Stimulated activated naive CD8-positive, alpha-beta T cell treated with anti-CD3 and anti-CD28 coated beads, Interleukin-15, amount 100 ng/mL, for 72 hours (primary cell): ENCODE data around the gene SOX8.
"Not testable (repeated sequence)": the region's sequence is repeated elsewhere in the genome, so short reads cannot be mapped to it uniquely, and the experiment has no call there.

ENCODE experiments used
- ATAC-seq: fragments of 150-1000 bp; cut with Tn5 transposase; 2 replicates; pipeline ENCODE4 v1.10.0; 2021; ENCODE audit warnings: mild to moderate bottlenecking, moderate library complexity
- DNase-seq, 2 donors: peaks; one replicate each; pipeline ENCODE4 v3.0.0; 2021 to 2022
- H3K27ac Mint-ChIP-seq, 2 donors: one replicate each; pipeline ENCODE4 v1.8.0; 2022; ENCODE audit warnings: mild to moderate bottlenecking in 2 of 2, mixed read lengths in 2 of 2, moderate library complexity in 2 of 2
- H3K27me3 Mint-ChIP-seq: one replicate; pipeline ENCODE4 v1.8.0; 2022; ENCODE audit warnings: mixed read lengths
- H3K4me1 Mint-ChIP-seq: one replicate; pipeline ENCODE4 v1.8.0; 2022; ENCODE audit warnings: mild to moderate bottlenecking, mixed read lengths
- H3K4me3 Mint-ChIP-seq, 2 donors: one replicate each; pipeline ENCODE4 v1.8.0; 2022; ENCODE audit warnings: mild to moderate bottlenecking in 2 of 2, mixed read lengths in 2 of 2, moderate library complexity in 1 of 2
- H3K9me3 Mint-ChIP-seq, 2 donors: one replicate each; pipeline ENCODE4 v1.8.0; 2022; ENCODE audit warnings: mixed read lengths in 2 of 2

Gene SOX8

DNA sequence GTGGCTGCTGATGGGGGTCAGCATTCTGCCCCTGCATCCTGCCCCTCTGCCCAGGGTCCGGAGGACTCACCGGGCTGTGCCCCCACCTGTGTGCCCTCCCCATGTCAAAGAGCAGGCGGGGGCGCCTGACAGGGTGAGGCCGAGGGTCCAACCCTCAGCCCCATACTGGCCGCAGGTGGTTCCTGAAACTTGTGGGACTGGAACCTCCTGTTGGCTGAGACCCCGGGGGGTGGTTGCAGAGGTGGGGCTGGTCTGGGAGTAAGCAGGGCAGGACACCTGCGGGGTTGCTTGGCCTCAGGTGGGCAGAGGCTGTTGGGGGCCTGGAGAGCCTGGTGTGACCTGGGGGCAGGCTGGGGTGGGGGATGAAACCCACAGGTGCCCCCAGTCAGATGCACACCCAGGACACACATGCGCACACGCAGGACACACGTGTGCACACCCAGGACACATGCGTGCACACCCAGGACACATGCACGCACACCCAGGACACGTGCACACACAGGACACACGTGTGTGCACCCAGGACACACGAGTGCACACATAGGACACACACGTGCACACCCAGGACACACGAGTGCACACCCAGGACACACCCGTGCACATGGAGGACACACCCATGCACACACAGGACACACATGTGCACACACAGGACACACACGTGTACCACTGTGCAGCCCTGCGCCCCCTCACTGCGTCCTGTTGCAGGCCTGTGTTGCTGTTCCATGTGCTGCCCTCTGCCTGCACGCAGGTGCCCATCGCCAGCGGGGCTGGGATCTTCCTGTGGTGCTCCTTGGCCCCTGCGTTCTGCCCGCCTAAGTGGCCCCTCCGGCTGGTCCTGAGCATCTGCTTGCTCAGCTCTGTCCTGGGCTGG lies 31.4 kb downstream of the SOX8 start:
- peaks cover 31% of the 10 kb centered on the region for H3K4me1 Mint-ChIP-seq
- ATAC-seq: no peak
- H3K9me3 Mint-ChIP-seq: no peaks in the 10 kb centered on the region
- H3K27me3 Mint-ChIP-seq: peaks cover 30% of the 10 kb centered on the region
- H3K27ac Mint-ChIP-seq: no peak overlapping the region
- no peak for DNase-seq
- H3K4me3 Mint-ChIP-seq: no peak overlapping the region

DNA sequence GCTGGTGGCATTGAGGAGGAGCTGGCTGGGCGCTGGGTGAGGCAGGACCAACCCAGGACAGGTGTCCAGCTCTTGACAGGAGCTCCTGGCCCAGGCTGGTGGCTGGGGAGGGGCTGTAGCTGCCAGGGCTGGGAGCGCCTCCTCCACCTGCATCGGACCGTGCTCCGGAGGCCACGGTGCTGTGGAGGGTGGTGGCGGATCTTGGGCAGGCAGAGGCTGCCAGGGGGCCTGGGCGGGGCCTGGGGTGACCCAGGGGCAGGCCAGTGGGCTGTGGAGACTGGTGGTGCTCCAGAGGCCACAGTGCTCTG lies 32.0 kb downstream of the SOX8 start:
- ATAC-seq (no peak), DNase-seq (no peak)
- Mint-ChIP-seq H3K4me3 (no peak overlapping the region), H3K9me3 (no peaks in the 10 kb centered on the region), H3K27ac (no peak overlapping the region), H3K4me1 (peaks cover 25% of the 10 kb centered on the region), H3K27me3 (peaks cover 27% of the 10 kb centered on the region)

DNA sequence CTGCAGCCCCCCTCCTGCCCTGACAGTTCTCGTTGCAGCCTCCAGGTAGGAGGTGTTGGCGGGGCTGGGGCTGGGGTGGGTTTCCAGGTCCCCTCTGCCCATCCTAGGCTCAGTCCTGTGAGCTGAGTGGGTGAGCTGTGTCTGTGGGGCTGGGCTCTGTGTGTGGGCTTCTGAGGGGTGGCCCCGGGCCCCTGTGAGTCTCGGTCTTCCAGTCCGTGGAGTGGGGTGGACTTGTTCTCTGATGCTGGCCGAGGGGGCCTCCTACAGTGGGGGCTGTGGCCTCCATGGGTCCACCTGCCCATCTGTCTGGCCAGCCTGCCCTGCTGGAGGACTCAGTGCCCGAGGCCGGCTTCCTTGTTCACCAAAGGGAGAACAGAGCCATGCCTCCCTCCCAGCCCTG lies 32.7 kb downstream of the SOX8 start:
- ATAC-seq (peak; percentile 5), DNase-seq (no peak)
- H3K27ac Mint-ChIP-seq: no peak overlapping the region
- H3K4me3 Mint-ChIP-seq: no peak overlapping the region
- H3K4me1 Mint-ChIP-seq: peaks cover 18% of the 10 kb centered on the region
- H3K9me3 Mint-ChIP-seq: no peaks in the 10 kb centered on the region
- peaks cover 27% of the 10 kb centered on the region for H3K27me3 Mint-ChIP-seq

DNA sequence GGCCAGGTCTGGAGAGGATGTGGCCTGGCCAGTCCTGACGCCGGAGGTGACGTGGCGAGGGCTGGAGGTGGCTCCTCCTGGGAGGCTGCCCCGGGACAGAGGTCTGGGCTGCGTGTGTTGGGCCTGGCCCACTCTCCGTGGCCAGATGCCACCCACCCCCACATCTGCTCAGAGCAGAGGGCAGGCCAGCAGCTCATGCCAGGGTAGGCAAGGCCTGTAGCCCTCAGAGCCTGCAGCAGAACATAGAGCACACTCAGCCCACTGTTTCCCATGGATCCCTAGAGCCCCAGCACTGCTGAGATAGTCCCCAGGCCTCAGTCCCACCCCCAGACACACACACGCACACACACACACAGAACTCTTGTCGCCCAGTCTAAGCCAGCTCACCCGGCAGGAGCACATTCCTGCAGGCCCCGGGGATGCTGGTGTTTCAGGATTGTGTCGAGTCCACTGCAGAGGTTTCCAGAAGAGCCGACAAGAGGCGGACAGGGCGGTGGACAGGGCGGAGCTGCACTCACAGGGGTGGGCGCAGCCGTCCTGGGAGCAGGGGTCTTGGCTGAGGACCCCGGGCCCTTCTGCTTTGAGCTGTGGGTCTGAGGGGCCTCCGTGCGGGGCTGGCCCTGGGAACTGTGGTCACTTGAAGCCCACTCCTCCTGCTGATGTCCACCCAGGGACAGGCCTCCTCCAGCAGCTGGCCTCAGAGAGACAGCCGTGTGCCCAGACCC lies 33.4 kb downstream of the SOX8 start:
- Mint-ChIP-seq H3K27ac (no peak overlapping the region), H3K4me1 (peaks cover 11% of the 10 kb centered on the region), H3K4me3 (no peak overlapping the region), H3K27me3 (peaks cover 20% of the 10 kb centered on the region), H3K9me3 (no peaks in the 10 kb centered on the region)
- ATAC-seq: no peak
- DNase-seq: no peak

DNA sequence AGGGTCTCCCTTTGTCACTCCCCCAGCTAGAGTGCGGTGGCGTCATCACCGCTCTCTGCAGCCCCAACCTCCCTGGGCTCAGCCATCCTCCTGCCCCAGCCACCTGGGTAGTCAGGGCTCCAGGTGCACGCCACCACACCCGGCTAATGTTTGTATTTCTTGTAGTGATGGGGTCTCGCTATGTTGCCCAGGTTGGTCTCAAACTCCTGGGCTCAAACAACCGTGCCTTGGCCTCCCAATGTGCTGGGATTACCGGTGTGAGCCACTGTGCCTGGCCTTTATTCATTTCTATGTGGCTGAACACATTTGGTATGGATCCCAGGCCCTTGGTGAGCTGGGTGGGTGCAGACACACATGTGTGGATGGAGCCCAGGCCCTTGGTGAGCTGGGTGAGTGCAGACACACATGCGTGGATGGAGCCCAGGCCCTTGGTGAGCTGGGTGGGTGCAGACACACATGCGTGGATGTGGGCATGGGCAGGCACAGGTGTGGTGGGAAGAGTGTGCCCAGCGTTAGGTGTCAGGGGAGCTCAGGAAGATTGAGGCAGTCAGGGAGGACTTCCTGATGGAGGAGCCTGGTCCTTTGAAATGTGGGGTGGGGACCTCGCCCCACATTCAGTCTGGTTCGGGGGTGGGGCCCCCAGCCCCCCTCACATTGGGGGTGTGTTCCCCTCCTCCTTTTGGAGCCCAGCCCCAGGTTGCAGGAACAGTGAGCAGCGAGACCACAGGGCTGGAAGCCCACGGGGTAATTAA lies 37.1 kb downstream of the SOX8 start:
- Mint-ChIP-seq H3K4me3 (no peak overlapping the region), H3K9me3 (no peaks in the 10 kb centered on the region), H3K27me3 (peaks cover 10% of the 10 kb centered on the region), H3K4me1 (no peaks in the 10 kb centered on the region), H3K27ac (no peak overlapping the region)
- DNase-seq: no peak
- no peak for ATAC-seq

DNA sequence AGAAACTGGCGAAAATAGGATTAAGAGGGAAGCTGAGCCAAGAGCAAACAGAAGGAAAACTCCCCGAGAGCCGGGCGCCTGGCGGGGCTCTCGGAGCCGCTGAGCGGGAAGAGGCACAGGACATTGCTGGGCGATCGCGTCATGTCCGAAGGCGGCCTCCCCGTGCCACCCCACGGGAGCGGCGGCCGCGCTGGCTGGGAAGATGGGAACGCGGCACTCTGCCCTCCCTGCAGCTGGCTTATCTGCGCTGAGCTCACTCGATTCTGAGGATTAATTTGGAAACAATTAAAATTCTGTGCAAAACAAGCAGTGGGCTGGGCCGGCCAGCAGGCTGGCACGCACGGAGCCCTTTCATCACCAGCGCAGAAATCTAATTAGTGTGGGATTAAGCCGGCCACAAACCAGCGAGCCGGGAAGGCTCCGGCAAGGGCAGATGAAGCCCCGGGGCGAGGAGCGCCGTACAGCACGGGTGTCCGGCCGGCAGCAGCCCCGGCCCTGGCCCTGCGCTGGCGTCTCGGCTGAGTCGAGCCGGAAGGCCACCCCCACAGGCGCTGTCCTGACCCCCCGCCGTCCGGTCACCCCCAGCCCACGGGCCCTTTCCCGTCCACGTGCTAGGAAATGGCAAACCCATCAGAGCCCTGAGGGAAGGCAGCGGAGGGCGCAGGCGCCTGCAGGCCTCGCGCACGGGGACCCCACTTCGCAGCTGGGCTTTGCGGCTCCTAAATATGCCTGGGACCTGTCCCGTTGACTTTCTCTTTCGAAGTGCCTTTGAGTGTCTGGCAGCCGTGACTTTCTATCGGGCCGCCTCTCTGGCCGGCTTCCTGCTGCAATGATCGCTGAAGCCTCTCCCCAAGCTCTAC lies 37.9 kb downstream of the SOX8 start:
- ATAC-seq (no peak), DNase-seq (no peak)
- Mint-ChIP-seq H3K27me3 (peaks cover 12% of the 10 kb centered on the region), H3K27ac (no peak overlapping the region), H3K4me1 (no peaks in the 10 kb centered on the region), H3K9me3 (no peaks in the 10 kb centered on the region), H3K4me3 (no peak overlapping the region)

DNA sequence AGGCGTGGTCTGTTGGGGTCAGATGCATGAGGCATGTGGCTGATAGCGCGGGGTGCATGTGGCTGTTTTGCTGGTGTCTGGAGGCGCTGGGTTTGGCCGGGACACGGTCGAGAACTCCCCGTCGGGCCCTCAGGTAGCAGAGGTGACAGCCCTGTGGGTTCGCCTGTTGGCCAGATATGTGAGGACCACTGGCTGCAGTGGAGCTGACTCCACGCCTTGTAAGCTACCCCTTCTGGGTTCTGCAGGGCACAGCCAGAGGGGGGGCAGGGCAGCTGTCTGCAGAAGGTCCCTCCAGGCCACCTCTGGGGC lies 38.5 kb downstream of the SOX8 start:
- H3K27me3 Mint-ChIP-seq: peaks cover 12% of the 10 kb centered on the region
- no peaks in the 10 kb centered on the region for H3K9me3 Mint-ChIP-seq
- no peak for ATAC-seq
- no peak for DNase-seq
- no peak overlapping the region for H3K4me3 Mint-ChIP-seq
- no peak overlapping the region for H3K27ac Mint-ChIP-seq
- no peaks in the 10 kb centered on the region for H3K4me1 Mint-ChIP-seq

DNA sequence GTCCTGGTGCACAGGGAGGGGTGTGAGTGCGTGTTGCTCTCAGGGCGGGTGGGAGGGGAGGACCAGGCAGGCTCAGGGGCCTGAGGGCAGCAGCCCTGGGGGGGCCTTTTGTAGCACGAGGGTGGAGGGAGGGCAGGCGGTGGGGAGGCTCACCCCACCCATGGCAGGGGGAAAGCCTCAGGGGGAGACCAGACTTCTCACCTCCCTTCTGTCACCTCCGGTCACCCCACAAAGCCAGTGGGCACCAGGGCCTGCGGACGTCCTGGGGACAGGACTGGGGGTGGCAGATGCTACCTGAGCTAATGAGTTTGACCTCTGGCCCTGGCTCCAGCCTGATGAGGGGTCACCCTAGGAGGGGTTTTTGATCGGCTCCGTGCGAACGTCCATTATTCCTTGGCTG lies 39.0 kb downstream of the SOX8 start:
- Mint-ChIP-seq H3K9me3 (no peaks in the 10 kb centered on the region), H3K4me3 (no peak overlapping the region), H3K27me3 (peaks cover 12% of the 10 kb centered on the region), H3K27ac (no peak overlapping the region), H3K4me1 (no peaks in the 10 kb centered on the region)
- DNase-seq: no peak
- no peak for ATAC-seq

DNA sequence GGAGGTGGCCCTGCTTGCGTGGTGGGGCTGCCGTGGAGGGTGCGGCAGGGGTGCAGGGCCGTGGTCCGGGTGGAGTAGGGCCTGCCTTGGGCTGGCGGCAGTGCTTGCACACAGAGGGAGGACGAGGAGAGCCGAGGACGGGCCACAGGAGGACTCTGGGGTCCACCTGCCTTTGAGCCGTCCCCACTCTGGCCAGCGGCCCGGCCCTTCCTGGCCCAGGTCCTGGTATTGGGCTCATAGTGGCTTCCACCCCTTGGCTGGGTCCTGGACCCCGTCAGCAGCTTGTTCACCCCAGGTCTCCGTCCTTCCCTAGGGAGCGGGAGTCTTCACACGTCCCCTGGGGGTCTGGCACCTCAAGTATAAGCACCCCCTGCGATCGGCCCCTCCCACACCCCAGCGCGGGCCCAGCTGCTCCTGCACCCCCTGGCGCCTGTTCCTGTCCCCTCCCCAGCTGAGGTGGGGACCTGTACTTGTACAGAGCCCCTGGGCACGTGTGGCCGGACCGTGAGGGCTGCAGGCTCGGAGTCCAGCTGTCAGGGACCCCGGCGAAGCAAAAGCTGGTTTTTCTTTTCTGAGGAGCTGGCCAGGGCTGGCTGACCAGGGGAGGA lies 40.1 kb downstream of the SOX8 start:
- Mint-ChIP-seq H3K27me3 (peaks cover 15% of the 10 kb centered on the region), H3K27ac (peak overlapping the region in 1 of 2 donors; percentile 54), H3K4me3 (no peak overlapping the region), H3K4me1 (no peaks in the 10 kb centered on the region), H3K9me3 (no peaks in the 10 kb centered on the region)
- DNase-seq (no peak), ATAC-seq (no peak)

DNA sequence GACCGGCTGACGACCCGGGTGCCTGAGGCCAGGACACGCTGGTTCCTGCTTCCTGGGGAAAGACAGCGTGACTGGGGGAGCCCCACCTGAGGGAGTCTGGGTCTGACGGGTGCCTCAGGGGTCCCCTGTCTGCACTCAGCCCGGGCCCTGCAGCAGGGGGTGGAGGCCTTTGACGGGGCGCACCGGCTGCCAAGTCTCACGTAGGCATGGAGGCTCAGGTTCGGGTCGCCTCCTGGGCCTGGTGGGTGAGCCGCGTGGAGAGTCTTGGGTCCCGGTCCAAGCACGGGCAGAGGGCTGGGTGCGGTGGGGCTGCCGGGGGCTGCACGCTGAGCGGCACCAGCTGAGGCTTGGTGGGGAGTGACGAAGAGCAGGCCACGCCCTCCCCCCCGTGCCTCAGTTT lies 40.9 kb downstream of the SOX8 start:
- DNase-seq: no peak
- H3K9me3 Mint-ChIP-seq: no peaks in the 10 kb centered on the region
- no peak overlapping the region for H3K27ac Mint-ChIP-seq
- no peaks in the 10 kb centered on the region for H3K4me1 Mint-ChIP-seq
- H3K4me3 Mint-ChIP-seq: no peak overlapping the region
- H3K27me3 Mint-ChIP-seq: peaks cover 22% of the 10 kb centered on the region
- ATAC-seq: no peak

DNA sequence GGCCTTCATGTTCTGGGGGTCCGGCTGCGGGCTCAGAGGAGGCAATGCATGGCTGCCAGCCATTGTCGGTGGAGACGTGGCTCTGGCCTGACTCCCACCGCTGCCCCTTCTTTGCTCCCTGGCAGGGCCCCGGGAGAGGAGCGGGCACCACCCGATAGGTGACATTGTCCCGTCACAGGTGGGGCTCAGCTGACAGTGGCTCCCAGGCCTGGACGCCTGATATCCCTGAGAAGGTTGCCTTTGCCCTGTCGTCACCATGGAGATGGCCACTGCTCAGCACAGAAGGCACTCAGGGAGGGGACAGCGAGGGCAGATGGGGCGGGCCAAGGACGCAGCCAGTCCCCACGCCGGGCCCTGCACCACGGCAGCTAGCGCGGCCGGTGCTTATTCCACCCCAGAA lies 42.6 kb downstream of the SOX8 start:
- no peak for ATAC-seq
- peaks cover 9% of the 10 kb centered on the region for H3K4me1 Mint-ChIP-seq
- peaks cover 29% of the 10 kb centered on the region for H3K27me3 Mint-ChIP-seq
- no peak overlapping the region for H3K4me3 Mint-ChIP-seq
- H3K9me3 Mint-ChIP-seq: no peaks in the 10 kb centered on the region
- H3K27ac Mint-ChIP-seq: no peak overlapping the region
- no peak for DNase-seq

DNA sequence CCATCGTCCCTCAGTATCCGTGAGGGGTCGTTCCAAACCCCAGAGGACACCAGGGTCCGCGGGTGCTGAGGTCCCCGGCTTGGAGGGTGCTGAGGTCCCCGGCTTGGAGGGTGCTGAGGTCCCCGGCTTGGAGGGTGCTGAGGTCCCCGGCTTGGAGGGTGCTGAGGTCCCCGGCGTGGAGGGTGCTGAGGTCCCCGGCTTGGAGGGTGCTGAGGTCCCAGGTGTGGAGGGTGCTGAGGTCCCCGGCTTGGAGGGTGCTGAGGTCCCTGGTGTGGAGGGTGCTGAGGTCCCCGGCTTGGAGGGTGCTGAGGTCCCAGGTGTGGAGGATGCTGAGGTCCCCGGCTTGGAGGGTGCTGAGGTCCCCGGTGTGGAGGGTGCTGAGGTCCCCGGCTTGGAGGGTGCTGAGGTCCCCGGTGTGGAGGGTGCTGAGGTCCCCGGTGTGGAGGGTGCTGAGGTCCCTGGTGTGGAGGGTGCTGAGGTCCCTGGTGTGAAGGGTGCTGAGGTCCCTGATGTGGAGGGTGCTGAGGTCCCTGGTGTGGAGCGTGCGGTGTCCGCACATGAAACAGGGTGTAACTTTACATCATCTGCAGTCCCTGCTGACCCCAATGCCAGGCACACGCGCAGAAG lies 43.7 kb downstream of the SOX8 start:
- H3K27ac Mint-ChIP-seq, H3K9me3 Mint-ChIP-seq, H3K4me3 Mint-ChIP-seq, ATAC-seq, DNase-seq: not testable (repeated sequence)
- H3K4me1 Mint-ChIP-seq: peaks cover 14% of the 10 kb centered on the region
- peaks cover 35% of the 10 kb centered on the region for H3K27me3 Mint-ChIP-seq

DNA sequence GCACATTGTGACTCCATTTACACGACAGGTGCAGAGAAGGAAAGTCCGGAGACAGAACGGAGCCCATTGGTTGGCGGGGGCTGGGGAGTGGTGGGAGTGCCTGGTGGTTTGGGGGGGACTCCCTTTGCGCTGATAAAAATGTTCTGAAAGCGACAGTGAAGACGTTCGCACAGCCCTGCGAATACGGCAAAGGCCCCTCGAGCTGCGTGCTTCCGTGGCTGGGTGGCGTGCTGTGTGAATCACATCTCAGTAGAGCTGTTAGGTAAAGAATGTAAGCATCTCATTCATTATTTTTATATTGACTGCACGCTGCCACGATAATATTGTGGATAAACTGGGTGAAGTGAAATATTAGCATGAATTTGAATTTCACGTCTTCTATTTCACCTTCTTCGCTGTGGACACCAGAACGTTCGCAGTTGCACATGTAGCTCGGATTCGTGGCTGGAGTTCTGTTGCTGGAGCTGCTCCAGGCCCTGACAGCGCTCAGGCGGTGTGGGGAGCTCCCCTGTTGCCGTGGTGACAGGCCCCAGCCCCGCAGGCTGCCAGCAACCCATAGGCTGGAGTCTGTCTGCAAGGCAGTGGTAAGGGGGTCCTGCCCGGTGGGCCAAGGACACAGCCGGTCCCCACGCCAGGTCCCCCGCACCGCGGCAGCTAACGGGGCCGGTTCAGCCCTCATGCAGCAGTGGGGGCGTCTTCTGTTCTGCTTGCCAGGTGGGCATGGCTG lies 44.6 kb downstream of the SOX8 start:
- peaks cover 14% of the 10 kb centered on the region for H3K4me1 Mint-ChIP-seq
- no peak for ATAC-seq
- H3K27me3 Mint-ChIP-seq: peaks cover 35% of the 10 kb centered on the region
- no peak overlapping the region for H3K4me3 Mint-ChIP-seq
- no peak overlapping the region for H3K27ac Mint-ChIP-seq
- H3K9me3 Mint-ChIP-seq: no peaks in the 10 kb centered on the region
- no peak for DNase-seq

DNA sequence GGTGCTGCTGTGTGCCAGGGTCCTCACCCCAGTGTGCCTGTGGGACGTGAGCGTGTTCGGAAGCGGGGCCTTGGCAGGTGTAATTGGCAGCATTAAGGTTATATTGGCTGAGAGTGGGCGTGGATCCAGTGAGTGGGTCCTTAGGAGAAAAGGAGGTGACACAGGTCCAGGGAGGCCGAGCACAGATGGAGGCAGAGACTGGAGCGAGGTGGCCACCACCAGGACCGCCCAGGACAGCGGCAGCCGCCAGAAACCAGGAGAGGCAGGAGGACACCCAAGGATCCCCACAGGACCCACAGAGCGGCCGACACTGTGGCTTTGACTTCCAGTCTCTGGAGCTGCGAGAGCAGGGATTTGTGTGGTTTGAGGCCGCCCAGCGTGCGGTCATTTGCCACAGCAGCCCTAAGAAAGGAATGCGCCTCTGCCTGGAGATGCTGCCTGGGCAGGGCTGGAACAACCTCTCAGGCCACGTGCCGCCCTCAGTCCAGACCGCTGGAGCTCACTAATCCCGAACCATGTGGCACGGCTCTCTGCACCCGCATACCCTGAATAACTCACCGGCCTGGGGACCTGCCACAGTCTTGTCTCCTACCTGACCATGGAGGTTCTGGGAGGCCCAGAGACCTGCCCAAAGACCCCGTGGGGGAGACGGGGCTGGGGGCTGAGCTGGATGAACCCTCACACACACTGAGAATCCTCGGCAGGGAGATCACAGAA lies 45.4 kb downstream of the SOX8 start:
- peaks cover 35% of the 10 kb centered on the region for H3K27me3 Mint-ChIP-seq
- H3K4me3 Mint-ChIP-seq: no peak overlapping the region
- H3K4me1 Mint-ChIP-seq: peaks cover 14% of the 10 kb centered on the region
- no peak for ATAC-seq
- DNase-seq: no peak
- H3K9me3 Mint-ChIP-seq: no peaks in the 10 kb centered on the region
- no peak overlapping the region for H3K27ac Mint-ChIP-seq
